ENCODE results near the gene ATP1A3.
"Not testable (repeated sequence)": the region's sequence is repeated elsewhere in the genome, so short reads cannot be mapped to it uniquely, and the experiment has no call there.

ATP1A3 gene

DNA sequence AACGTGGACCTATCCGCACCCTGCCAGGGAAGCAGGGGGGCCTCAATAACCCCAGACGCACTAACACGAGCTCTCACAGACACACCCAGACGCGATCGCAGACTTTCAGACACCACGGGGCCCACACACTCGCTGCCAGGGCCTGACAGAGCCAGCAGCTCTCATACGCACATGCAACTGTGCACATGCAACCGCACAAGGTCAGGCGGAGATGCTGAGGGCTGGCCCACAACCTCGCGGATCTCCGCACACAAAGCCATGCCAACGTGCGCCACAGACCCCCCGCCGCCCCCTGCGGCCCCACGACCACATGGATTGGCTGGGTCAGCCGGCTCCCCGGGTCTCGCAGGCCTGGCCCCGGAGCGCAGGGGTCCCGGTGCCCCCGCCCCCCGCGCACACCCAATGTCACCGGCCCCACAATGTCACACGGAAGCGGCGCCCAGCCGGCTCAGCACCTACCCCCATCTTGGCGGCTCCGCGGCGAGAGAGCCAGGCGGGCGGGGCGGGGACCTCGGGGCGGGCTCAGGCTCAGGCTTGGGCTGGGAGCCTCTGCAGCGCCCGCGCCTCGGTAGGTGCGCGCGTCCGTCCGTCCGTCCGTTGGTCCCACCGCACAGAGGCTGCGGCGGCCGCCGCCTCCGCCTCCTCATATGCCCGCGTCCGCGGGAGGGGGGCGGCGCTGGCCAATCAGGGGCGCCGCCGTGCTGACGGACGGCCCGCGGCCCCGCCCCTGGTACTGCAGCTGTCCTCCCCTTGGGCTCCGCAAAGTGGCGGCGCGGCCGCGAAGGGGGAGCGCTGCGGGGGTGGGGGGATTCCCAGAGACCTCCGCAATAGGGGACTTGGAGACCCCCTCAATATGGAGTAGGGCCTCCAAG is at the start of gene ATP1A3:
Gene ATP1A3, minus strand, starts transcription at position 619 of the 872 bp plus-strand sequence. Its CDS starts 154 bp downstream, at position 465.
- Histone ChIP-seq H3K27ac (no peak within 1 kb of the TSS), H3K4me3 (peak within 1 kb of the TSS; percentile 25 to 46 (median 40))

DNA sequence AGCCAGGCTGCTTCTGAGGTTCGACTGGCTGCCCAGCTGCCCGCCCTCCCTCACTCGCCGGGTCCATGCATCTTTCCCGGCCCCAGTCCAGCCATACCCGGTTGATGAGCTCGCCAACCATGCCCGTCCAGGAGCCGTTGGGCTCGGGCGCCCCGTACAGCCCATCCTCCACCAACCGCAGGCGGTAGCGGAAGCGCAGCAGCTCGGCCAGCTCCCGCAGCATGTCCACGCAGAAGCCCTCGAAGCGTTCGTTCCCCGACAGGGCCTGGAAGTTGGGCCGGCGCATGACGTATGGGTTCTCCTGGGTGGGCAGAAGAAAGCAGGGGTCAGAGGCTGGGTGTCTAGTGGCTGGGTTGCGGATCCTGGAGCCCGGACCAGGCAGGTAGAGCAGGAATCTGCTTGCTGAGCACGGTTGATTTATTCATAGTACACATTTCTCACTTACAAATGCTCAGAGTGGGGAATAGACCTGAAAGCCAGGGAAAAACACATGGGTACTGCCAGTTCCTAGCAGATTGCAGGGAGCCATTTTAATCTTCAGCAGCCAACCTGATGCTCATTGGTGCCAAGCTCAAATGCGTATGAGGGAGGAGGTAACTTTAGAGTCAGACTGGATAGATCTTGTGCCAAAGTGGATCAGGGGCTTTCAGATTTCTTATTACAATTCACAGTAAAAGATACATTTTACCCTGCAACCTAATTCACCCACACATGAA is 48.6 kb upstream of the ATP1A3 start:
- Histone ChIP-seq H3K27ac (no peak overlapping the region), H3K4me3 (no peak overlapping the region)

- not testable (repeated sequence) for H3K27ac ChIP-seq, H3K4me3 ChIP-seq
These were observed 46.5 kb upstream of the ATP1A3 start for GRCh38 chr19:42040491-42040890.

DNA sequence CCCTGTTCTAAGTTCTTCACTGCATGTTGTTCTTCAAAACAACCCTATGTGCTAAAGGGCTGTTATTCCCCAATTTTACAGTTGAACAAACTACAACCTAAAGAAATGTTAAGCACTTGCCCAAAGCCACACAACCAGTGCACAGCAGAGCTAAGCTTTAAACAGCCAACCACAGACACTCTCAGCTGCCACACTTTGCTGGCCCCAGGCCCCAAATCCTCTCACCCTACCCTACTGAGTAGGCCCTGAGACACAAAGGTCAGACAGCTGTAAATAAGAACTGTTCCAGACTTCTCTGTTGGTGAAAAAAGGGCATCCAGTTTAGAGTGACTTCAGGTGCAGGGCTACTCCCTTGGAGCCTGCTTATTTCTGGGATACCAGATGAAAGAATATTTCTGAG is 46.0 kb upstream of the ATP1A3 start:
- Histone ChIP-seq H3K27ac (no peak overlapping the region), H3K4me3 (no peak overlapping the region)

GRCh38 chr19:42038666-42039065 is 44.6 kb upstream of the ATP1A3 start:
- Histone ChIP-seq H3K27ac (no peak overlapping the region), H3K4me3 (no peak overlapping the region)

GRCh38 chr19:42037649-42038048 is 43.6 kb upstream of the ATP1A3 start:
- Histone ChIP-seq H3K27ac (no peak overlapping the region), H3K4me3 (no peak overlapping the region)

- not testable (repeated sequence) for H3K27ac ChIP-seq
- H3K4me3 ChIP-seq, result peak overlapping the region in 1 of 7 experiments; percentile 2
These were observed 40.8 kb upstream of the ATP1A3 start for GRCh38 chr19:42034640-42035391.

GRCh38 chr19:42033413-42033812 is 39.4 kb upstream of the ATP1A3 start:
- no peak overlapping the region for H3K4me3 ChIP-seq
- no peak overlapping the region for H3K27ac ChIP-seq

DNA sequence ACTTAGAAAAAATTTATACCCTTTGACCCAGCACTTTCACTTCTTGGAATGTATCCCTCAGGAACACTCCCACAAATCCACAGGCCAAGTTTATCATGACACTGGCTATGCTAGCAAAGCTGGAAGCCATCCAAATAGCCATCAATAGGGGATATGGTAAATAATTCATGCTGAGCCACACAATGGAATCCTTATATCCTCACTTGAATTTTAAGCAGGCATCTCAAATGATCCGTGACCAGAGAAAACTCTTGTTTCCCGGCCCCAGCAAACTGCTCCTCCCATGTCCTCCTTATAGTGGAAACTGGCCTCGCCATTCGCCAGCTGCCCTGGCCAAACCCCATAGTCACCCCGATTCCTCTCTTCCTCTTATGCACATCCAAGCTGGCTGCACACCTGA is 38.4 kb upstream of the ATP1A3 start:
- Histone ChIP-seq H3K4me3 (no peak overlapping the region), H3K27ac (no peak overlapping the region)

DNA sequence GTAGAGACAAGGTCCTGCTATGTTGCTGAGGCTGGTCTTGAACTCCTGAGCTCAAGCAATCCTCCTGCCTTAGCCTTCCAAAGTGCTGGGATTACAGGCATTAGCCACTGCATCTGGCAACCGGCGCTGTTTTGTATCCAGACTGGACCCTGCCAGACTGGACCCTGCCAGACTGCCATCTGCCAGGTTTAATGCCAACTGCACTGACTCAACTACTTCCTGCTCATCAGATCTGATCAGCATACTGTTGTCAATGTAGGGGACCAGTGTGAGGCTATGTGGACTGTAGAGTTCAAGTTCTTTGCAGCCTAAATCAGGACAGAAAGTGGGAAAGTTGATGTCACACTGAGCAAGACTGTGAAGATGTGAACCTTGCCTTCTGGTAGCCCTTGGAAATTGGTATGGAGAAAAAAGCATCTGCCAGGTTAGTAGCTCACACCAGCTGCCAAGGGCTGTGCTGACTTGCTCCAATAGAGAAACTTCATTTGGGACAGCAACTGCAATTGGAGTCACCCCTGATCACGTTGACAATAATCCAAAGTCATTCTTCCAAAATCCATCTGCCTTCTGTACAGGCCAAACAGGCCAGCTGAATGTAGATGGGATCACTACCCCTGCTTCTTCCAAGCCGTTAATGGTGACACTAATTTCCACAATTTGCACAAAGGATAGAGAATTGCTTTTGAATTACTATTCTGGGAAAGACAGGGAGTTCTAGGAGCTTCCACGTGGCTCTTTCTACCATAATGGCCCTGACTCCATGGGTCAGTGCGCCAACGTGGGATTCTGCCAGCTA is 36.8 kb upstream of the ATP1A3 start:
- Histone ChIP-seq H3K4me3 (no peak overlapping the region), H3K27ac (no peak overlapping the region)

DNA sequence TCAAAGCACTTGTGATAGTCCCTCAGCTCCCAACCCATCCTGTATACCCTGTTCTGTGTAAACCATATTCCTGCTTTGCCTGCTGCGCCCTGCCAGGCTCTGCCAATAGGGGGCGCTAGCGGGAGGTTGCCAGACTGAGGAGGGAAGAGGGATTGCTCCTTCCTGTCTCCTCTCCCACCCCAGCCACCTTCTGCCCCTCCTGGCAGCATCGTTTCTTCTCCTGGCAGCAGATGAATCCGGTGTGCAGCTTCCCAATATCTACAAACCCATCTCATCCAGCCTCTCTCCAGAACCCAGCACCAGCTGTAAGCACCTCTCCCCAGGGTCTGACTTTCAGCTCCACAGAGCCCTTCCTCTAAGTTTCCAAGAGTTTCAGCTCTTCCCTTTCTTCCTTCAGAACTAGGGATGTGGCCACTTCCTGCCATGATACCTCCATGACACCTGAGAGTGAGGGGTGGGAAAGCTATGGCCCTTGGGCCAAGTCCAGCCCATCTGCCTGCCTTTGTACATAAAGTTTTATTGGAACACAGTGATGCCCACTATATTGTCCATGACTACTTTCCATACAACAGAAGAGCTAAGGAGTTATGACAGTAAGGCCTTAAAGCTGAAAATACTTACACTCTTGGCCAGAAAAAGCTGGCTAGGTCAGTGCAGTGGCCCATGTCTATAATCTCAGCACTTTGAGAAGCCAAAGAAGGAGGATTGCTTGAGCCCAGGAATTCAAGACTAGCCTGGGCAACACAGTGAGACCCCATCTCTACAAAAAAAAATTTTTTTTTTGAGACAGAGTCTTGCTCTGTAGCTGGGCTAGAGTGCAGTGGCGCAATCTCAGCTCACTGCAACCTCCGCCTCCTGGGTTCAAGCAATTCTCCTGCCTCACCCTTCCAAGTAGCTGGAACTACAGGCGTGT is 34.5 kb upstream of the ATP1A3 start:
- no peak overlapping the region for H3K27ac ChIP-seq
- no peak overlapping the region for H3K4me3 ChIP-seq

DNA sequence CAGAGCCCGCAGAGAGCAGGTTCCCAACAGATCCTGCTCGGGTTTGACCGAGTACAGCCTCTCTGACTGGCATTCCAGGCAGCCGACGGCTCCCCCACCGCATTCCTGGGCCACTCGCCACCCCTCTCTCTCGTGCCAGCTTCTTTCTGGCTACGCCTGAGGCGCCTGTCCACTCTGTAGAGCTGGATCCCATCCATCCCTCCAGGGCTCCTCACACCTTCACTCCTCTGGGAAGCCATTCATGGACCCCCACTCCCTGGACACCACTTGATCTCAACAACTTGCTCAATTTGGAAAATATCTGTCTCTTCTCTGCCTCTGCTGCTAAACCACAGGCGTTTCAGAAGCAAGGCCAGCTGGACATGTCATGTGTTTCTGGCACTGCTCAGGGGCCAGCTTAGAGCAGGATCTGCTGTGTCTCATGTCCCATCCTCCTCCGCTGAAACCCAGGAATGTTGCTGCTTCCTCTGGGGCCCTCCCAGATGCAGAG is 30.6 kb upstream of the ATP1A3 start:
- Histone ChIP-seq H3K27ac (peak overlapping the region in 1 of 21 experiments; percentile 3), H3K4me3 (no peak overlapping the region)

DNA sequence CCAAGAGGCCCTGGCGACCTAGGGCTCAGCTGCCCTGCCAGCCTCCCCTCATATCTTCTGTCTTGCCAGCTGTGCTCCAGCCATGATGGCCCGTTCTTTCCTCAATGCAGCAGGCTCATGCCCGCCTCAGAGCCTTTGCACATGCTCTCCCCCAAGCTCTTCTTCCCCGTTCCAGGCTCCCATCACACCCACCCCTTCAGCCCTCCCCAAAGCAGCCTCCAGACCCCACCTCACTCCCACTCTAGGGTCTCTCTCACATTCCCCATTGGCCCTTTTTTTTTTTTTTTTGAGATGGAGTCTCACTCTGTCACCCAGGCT is 29.9 kb upstream of the ATP1A3 start:
- Histone ChIP-seq H3K4me3 (no peak overlapping the region), H3K27ac (no peak overlapping the region)

- H3K27ac ChIP-seq, result no peak overlapping the region
- H3K4me3 ChIP-seq, result no peak overlapping the region
These were observed 29.3 kb upstream of the ATP1A3 start for GRCh38 chr19:42023121-42023942.

DNA sequence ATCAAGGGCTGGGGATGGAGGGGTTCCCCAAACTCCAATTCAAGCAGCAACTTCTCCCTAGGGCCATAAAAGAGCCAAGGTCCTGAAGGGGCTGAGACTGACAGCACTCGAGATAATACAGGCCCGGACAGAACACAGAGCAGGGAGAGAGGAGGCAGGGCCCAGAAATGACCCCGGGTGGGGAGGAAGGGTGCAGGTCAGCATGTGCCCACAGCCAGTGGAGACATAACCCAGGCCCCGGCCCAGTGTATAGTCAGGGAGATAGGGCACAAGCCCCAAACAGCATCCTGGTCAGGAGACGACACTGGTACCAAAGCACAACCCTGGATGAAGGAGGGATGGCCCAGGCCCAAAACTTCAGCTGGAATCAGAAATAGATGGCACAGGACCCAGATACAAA is 28.6 kb upstream of the ATP1A3 start:
- Histone ChIP-seq H3K27ac (no peak overlapping the region), H3K4me3 (no peak overlapping the region)

DNA sequence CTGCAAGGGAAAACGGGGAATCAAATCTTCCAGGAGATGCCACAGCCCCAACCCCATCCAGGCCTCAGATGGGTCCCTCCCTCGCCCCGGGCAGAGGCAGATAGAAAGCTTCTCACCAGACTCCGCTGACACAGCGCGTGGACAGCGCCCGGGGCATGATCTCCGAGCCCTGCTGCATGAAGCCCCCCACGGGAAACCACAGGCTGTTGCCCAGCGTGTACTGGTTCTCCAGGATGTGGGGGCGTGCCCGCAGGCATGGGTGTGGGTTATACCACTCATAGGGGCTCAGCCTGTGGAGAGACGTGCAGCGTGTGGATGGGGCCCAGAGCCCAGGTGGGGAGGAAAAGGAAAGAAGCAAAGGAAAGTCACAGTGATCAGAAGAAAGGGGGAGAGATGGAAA is 27.2 kb upstream of the ATP1A3 start:
- Histone ChIP-seq H3K27ac (no peak overlapping the region), H3K4me3 (no peak overlapping the region)

DNA sequence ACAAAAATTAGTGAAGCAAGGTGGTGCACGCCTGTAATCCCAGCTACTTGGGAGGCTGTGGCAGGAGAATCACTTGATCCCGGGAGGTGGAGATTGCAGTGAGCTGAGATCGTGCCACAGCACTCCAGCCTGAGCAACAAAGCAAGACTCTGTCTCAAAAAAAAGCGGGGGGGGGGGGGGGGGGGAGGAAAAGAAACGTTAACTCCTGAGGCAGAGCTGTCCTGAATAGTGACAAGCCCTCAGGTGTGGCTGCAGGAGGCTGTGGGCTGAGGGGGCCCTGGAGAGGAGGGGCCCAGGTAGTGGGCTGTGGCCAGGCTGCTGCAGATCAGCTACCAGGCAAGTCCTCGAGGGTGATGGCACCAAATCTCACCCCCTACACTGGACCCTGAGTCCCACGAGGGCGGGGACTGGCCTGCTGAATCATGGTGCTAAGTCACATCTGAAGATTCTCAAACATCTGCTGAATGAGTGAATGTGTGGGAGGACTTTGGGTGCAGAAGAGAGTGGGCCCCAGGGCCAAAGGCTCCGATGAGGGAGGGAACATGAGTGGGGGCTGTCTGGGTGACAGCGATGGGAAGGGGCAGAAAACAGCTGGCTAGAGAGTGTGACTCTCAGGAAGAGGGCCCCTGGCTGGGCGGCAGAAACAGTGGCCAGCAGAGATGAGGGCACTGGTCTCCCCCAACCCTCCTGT is 24.6 kb upstream of the ATP1A3 start:
- H3K4me3 ChIP-seq, result no peak overlapping the region
- no peak overlapping the region for H3K27ac ChIP-seq

Data from skin epidermis (tissue), 12 donors.